ENCODE results near the gene C3orf22.

DNA sequence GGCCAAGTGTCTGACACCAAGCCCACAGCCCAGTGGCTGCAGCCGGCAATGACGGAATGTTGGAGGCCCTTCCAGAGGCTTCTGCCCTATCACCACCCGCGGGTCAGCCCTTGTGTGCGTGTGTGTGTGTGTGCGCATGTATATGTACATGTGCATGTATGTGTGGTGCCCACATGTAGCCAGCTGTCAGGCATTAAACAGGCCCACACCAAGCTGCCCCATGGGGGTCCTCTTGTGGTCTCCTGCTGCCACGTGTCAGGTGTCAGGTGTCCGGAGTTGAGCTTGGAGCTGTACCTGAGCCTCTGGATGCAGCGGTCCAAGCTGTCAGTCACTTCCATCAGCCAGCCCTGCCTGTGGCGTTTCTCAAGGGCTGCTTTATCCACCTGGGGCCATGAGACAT is 55.0 kb downstream of the C3orf22 start:
- TF ChIP-seq, protein P1, sequence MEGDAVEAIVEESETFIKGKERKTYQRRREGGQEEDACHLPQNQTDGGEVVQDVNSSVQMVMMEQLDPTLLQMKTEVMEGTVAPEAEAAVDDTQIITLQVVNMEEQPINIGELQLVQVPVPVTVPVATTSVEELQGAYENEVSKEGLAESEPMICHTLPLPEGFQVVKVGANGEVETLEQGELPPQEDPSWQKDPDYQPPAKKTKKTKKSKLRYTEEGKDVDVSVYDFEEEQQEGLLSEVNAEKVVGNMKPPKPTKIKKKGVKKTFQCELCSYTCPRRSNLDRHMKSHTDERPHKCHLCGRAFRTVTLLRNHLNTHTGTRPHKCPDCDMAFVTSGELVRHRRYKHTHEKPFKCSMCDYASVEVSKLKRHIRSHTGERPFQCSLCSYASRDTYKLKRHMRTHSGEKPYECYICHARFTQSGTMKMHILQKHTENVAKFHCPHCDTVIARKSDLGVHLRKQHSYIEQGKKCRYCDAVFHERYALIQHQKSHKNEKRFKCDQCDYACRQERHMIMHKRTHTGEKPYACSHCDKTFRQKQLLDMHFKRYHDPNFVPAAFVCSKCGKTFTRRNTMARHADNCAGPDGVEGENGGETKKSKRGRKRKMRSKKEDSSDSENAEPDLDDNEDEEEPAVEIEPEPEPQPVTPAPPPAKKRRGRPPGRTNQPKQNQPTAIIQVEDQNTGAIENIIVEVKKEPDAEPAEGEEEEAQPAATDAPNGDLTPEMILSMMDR (IDR thresholded peaks at IDR 0.05): no peak
- TF ChIP-seq POLR2A (IDR thresholded peaks at IDR 0.05) (no peak), EP300 (IDR thresholded peaks at IDR 0.05) (no peak)

All from ovary (tissue), 3 donors.